BLaER1 (cell line): ENCODE results near the gene LAMA1.

Source experiments
- H3K27ac ChIP-seq: shearing (Covaris generic); formaldehyde crosslinking; 2 replicates; pipeline ENCODE4 v1.8.1; 2022
- H3K27me3 ChIP-seq: shearing (Covaris generic); formaldehyde crosslinking; 2 replicates; pipeline ENCODE4 v1.8.1; 2022
- H3K36me3 ChIP-seq: shearing (Covaris generic); formaldehyde crosslinking; 2 replicates; pipeline ENCODE4 v1.8.1; 2022
- H3K4me1 ChIP-seq: shearing (Covaris generic); formaldehyde crosslinking; 2 replicates; pipeline ENCODE4 v1.8.1; 2022
- H3K4me2 ChIP-seq: shearing (Covaris generic); formaldehyde crosslinking; 2 replicates; pipeline ENCODE4 v1.8.1; 2022
- H3K4me3 ChIP-seq: shearing (Covaris generic); formaldehyde crosslinking; 2 replicates; pipeline ENCODE4 v1.8.1; 2022
- H3K9ac ChIP-seq: shearing (Covaris generic); formaldehyde crosslinking; 2 replicates; pipeline ENCODE4 v1.8.1; 2022
- H3K9me3 ChIP-seq: shearing (Covaris generic); formaldehyde crosslinking; 2 replicates; pipeline ENCODE4 v1.8.1; 2022
- H4K20me1 ChIP-seq: shearing (Covaris generic); formaldehyde crosslinking; 2 replicates; pipeline ENCODE4 v1.8.1; 2022
- Cebpa-rat ChIP-seq: shearing (Covaris generic); IDR thresholded peaks from 2 replicates; pipeline ENCODE4 v1.8.1; 2022

LAMA1 gene

DNA sequence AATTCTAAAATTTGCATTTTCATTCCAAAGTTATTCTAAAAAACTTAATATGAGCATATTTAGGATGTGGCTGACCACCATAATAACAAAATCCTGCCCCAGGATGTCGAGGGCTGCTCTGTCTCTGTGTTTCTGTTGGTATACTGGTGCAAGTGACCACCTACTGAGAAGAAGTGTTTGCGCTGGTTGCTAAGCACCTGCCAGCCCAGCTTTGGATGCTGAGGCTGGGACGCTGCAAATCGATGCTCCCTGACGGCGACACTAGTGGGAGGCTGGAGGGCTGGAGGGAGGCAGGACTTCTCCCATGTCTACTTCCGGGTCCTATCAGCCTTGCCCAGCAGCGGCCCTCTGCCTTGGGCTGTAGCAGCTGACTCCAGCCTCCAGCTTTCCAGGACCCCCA lies 45.0 kb downstream of the LAMA1 start:
- no peak for TF ChIP-seq Cebpa-rat
- H3K9me3 ChIP-seq, result no peaks in the 10 kb centered on the region
- H3K4me3 ChIP-seq, result no peak overlapping the region
- H4K20me1 ChIP-seq, result no peaks in the 10 kb centered on the region
- no peak overlapping the region for H3K27ac ChIP-seq
- H3K9ac ChIP-seq, result no peak overlapping the region
- no peak overlapping the region for H3K4me2 ChIP-seq
- no peaks in the 10 kb centered on the region for H3K36me3 ChIP-seq
- no peaks in the 10 kb centered on the region for H3K27me3 ChIP-seq
- H3K4me1 ChIP-seq, result no peaks in the 10 kb centered on the region

DNA sequence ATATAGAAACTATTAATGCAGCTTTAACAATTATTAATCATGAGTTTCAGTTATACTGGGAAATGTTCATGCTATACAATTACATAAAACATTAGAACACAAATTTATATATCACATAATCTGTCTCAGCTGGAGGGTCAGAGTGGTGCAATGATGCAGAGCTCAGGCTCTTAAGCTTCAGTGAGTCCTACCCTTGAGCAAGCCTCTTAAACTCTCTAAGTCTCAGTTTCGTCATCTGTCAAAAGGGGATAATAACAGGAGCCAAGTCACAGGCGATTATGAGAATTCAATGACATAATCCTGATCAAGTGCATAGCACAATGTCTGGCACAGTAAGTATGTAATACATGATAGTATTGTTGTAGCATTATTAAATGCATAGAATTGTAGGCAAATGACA lies 46.0 kb downstream of the LAMA1 start:
- Histone ChIP-seq H4K20me1 (no peaks in the 10 kb centered on the region), H3K9me3 (no peaks in the 10 kb centered on the region), H3K27ac (no peak overlapping the region), H3K4me2 (no peak overlapping the region), H3K9ac (no peak overlapping the region), H3K4me3 (no peak overlapping the region), H3K4me1 (no peaks in the 10 kb centered on the region), H3K27me3 (no peaks in the 10 kb centered on the region), H3K36me3 (no peaks in the 10 kb centered on the region)
- TF ChIP-seq Cebpa-rat, result no peak

DNA sequence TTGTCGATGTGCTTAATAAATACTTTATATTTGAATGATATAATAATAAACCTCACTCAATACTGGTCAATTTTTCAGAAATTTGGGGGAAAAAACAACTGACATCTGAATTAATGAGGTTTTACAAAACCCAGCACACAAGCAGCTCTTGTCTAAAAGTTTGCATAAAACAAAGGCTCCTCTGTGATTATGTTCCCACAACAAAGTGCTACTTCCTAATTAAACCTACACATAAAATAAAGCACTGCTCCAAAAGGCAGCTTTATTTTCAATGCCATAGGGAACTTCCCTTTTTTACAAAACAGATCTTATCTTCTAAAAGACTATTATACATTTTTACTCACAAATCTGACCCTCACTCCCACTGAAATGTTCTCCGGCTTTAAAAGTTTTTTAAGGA lies 47.1 kb downstream of the LAMA1 start:
- no peak for TF ChIP-seq Cebpa-rat
- Histone ChIP-seq H3K4me2 (no peak overlapping the region), H3K9me3 (no peaks in the 10 kb centered on the region), H3K27ac (no peak overlapping the region), H3K4me1 (no peaks in the 10 kb centered on the region), H3K9ac (no peak overlapping the region), H3K27me3 (no peaks in the 10 kb centered on the region), H3K4me3 (no peak overlapping the region), H4K20me1 (no peaks in the 10 kb centered on the region), H3K36me3 (no peaks in the 10 kb centered on the region)

DNA sequence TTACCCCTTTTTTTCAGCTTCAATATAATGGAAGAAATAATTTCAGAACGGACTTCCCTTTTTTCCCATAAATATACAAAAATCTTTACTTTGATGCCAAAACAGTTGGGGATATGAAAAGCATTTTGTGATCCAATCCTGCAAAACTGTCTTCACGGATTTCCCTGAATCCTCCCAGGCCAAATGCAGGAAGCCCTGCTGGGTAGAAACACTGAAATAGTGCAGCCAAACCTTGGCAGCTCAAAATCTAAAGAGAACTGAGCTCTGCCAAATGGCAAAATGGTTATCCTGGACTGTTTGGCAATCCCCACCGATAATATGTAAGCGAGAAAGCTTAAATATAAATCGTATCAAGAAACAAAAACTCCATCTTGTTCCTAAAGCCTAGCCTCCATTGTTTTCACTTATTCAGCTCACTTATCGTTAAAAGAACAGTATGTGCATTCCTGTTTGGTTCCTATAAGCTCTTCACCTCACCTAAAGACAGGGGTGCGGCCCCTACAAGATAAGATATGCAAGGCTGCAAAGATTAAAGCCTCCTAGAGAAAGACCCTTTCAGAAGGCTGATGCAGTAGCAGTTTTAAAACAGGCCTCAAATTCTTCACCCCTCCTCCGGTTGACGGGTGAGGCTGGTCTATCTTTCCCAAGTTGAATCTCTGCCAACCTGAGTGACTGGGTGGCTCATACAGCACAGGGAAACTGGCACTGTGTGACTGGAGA lies 48.6 kb downstream of the LAMA1 start:
- no peak overlapping the region for H3K4me3 ChIP-seq
- no peaks in the 10 kb centered on the region for H3K9me3 ChIP-seq
- no peaks in the 10 kb centered on the region for H4K20me1 ChIP-seq
- H3K4me1 ChIP-seq, result no peaks in the 10 kb centered on the region
- H3K4me2 ChIP-seq, result no peak overlapping the region
- TF ChIP-seq Cebpa-rat, result no peak
- no peak overlapping the region for H3K27ac ChIP-seq
- H3K27me3 ChIP-seq, result no peaks in the 10 kb centered on the region
- no peak overlapping the region for H3K9ac ChIP-seq
- no peaks in the 10 kb centered on the region for H3K36me3 ChIP-seq

DNA sequence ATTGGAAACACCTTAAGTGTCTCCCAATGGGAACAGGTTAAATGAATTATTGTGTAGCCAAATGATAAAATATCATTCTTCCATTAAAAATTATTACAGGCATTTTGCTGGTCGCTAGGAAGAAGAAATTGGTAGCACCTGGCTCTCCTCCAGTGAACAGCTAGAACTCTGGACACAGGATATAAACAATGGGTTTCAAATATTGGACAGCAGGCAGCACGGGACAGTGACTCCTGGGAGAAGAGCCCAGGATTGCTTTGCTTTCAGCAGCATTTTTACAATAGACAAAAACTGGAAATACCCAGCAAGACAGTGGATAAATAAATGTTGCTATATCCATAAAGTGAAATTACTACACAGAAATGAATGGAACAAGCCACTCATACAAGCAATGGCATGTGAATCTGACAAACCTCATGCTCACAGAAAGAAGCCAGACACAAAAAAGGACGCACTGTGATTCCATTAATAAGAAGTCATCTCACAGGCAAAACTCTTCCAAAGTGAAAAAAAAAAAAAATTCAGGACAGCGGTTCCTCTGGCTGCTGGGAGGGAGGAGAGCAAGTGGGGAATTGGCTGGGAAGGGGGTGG lies 50.5 kb downstream of the LAMA1 start:
- H3K36me3 ChIP-seq, result no peaks in the 10 kb centered on the region
- no peak for TF ChIP-seq Cebpa-rat
- H3K4me3 ChIP-seq, result no peak overlapping the region
- no peak overlapping the region for H3K9ac ChIP-seq
- no peaks in the 10 kb centered on the region for H4K20me1 ChIP-seq
- no peaks in the 10 kb centered on the region for H3K27me3 ChIP-seq
- H3K4me1 ChIP-seq, result no peaks in the 10 kb centered on the region
- no peaks in the 10 kb centered on the region for H3K9me3 ChIP-seq
- no peak overlapping the region for H3K4me2 ChIP-seq
- H3K27ac ChIP-seq, result no peak overlapping the region

DNA sequence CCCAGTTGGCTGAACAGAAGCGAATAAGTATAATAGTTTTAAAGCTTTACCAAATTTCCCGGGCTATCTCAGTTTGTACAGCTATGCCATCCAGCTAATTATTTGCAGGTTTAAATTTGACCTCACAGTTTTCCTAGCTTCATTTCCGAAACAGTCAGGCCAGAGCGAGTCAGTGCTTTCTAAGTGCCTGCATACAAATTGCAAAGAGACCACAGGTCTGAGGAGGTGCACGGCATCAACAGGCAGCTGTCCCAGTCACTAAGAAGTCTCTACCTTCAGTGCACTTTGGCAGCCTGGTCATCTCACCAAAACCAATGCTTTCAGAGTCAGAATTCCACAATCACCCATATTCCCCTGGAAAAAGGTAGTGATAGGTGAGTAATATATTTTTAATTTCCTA lies 51.9 kb downstream of the LAMA1 start:
- H3K9me3 ChIP-seq, result no peaks in the 10 kb centered on the region
- no peaks in the 10 kb centered on the region for H4K20me1 ChIP-seq
- no peaks in the 10 kb centered on the region for H3K4me1 ChIP-seq
- H3K36me3 ChIP-seq, result no peaks in the 10 kb centered on the region
- H3K9ac ChIP-seq, result no peak overlapping the region
- TF ChIP-seq Cebpa-rat, result no peak
- no peak overlapping the region for H3K27ac ChIP-seq
- H3K4me2 ChIP-seq, result no peak overlapping the region
- H3K4me3 ChIP-seq, result no peak overlapping the region
- no peaks in the 10 kb centered on the region for H3K27me3 ChIP-seq

DNA sequence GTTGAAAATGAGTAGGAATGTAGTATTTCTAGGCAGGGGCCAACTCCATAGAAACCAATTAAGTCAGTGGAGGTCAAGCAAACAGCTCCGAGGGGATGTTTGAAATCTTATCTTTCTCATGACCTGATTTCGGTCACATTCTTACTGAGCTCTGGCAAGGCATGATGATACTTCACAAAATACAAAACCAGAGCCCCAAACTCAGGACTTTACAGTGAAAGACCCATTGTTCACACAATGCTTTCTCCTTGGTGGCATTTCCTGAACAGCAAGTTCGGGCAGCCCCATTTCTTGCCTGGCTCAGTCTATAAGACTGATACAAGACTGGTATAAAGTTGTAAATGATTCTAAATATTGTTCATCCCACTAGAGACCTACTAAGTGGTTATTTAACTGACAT lies 53.3 kb downstream of the LAMA1 start:
- TF ChIP-seq Cebpa-rat, result no peak
- Histone ChIP-seq H3K4me2 (no peak overlapping the region), H3K9ac (no peak overlapping the region), H3K27me3 (no peaks in the 10 kb centered on the region), H3K4me3 (no peak overlapping the region), H3K36me3 (no peaks in the 10 kb centered on the region), H3K27ac (no peak overlapping the region), H3K4me1 (no peaks in the 10 kb centered on the region), H3K9me3 (no peaks in the 10 kb centered on the region), H4K20me1 (no peaks in the 10 kb centered on the region)

DNA sequence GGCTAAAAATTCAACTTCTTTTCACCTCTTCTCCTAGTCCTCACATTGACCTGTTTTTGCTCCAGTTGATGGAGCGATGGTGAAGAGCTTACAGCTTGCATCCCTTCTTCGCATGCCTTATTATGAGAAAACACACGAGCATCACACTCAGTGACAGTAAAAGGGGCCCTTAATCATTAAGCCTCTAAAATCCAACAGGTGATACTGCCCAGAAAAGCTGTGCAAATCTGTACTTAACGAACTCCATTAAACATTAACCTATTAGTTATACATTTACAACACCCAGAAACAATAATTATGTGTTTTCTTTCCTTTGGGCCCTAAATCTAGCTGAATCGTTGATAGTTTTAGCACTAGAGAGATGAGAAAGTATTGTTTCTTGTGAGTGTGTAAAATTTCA lies 54.8 kb downstream of the LAMA1 start:
- no peak overlapping the region for H3K4me3 ChIP-seq
- no peaks in the 10 kb centered on the region for H4K20me1 ChIP-seq
- H3K9ac ChIP-seq, result no peak overlapping the region
- H3K27ac ChIP-seq, result no peak overlapping the region
- no peaks in the 10 kb centered on the region for H3K27me3 ChIP-seq
- no peaks in the 10 kb centered on the region for H3K9me3 ChIP-seq
- H3K36me3 ChIP-seq, result no peaks in the 10 kb centered on the region
- no peaks in the 10 kb centered on the region for H3K4me1 ChIP-seq
- TF ChIP-seq Cebpa-rat, result no peak
- no peak overlapping the region for H3K4me2 ChIP-seq

DNA sequence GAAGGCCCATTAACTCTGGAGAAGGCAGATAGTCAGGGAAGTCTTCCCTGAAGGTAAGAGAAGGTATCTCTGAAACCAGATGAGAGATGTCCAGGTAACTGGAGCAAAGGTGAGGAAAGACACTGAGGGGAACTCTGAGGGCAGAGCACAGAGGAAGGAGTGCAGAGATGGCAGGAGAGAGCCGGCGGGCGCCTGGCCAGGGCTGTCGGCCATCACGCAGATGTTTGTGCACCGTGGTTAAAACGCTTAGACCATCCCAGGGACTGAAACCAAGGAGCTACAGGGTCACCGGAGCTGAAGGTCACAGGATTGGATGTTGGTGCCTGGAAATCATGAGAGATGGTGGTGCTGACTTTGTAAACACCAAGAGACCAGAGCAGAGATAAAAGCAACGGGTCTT lies 55.4 kb downstream of the LAMA1 start:
- H3K27ac ChIP-seq, result no peak overlapping the region
- no peak overlapping the region for H3K9ac ChIP-seq
- H3K4me2 ChIP-seq, result no peak overlapping the region
- H3K4me1 ChIP-seq, result no peaks in the 10 kb centered on the region
- TF ChIP-seq Cebpa-rat, result no peak
- H4K20me1 ChIP-seq, result no peaks in the 10 kb centered on the region
- no peak overlapping the region for H3K4me3 ChIP-seq
- no peaks in the 10 kb centered on the region for H3K36me3 ChIP-seq
- H3K27me3 ChIP-seq, result no peaks in the 10 kb centered on the region
- no peaks in the 10 kb centered on the region for H3K9me3 ChIP-seq

DNA sequence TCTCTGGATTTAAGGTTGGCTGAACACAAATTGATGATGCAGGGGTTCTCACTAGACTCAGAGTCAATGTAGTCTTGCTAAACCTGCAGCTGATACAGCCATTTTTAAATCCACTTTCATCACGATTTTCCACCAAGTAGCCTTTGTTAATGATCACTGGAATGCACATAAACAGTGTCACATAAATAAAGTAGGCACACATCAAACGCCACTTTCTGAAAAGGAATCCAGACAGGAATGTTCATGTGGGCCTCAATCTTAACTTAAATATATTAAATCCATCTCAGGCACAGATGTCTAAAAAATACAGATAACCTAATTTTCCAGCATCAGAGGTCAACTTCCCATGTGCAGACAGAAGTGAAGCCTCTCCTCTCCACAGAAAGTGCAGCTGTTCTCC lies 58.3 kb downstream of the LAMA1 start:
- no peak overlapping the region for H3K27ac ChIP-seq
- no peak overlapping the region for H3K9ac ChIP-seq
- no peak overlapping the region for H3K4me3 ChIP-seq
- no peaks in the 10 kb centered on the region for H3K9me3 ChIP-seq
- H3K4me2 ChIP-seq, result no peak overlapping the region
- no peaks in the 10 kb centered on the region for H4K20me1 ChIP-seq
- H3K4me1 ChIP-seq, result no peaks in the 10 kb centered on the region
- TF ChIP-seq Cebpa-rat, result no peak
- no peaks in the 10 kb centered on the region for H3K36me3 ChIP-seq
- H3K27me3 ChIP-seq, result no peaks in the 10 kb centered on the region

DNA sequence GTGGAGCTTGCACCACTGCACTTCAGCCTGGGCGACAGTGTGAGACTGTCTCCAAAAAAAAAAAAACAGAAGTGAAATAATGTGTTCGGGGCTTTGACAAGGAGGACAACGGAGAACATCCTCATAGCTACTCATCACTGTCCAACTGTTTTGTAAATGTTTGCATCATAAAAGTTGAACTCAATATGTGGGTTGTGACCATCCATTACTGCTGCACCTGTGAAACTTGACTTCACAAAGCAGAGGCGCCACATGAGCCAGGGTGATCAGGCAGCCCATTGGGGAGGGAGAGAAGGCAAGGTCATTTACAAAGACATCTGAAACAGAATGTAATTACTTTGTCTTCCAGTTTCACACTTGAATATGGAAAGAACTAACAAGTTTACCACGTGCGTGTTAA lies 61.6 kb downstream of the LAMA1 start:
- Histone ChIP-seq H3K4me2 (no peak overlapping the region), H3K9ac (no peak overlapping the region), H3K27ac (no peak overlapping the region), H3K4me3 (no peak overlapping the region), H3K27me3 (no peaks in the 10 kb centered on the region), H3K4me1 (no peaks in the 10 kb centered on the region), H3K9me3 (no peaks in the 10 kb centered on the region), H3K36me3 (no peaks in the 10 kb centered on the region), H4K20me1 (no peaks in the 10 kb centered on the region)
- TF ChIP-seq Cebpa-rat, result no peak
